Measurements from ENCODE around the gene OR13F1. TPM values are rescaled to one million over a fixed set of nuclear protein-coding genes. Genes with fewer than 3 reads are reported as not detected.

Gene OR13F1, protein sequence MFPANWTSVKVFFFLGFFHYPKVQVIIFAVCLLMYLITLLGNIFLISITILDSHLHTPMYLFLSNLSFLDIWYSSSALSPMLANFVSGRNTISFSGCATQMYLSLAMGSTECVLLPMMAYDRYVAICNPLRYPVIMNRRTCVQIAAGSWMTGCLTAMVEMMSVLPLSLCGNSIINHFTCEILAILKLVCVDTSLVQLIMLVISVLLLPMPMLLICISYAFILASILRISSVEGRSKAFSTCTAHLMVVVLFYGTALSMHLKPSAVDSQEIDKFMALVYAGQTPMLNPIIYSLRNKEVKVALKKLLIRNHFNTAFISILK
- not detected for total RNA-seq

GRCh38 chr9:104503963-104504362 lies at the start of gene OR13F1:
OR13F1 (plus strand) TSS chr9:104504263; CDS start chr9:104504263, 0 bp downstream.
- Histone ChIP-seq H3K36me3 (no peaks in the 10 kb centered on the region), H3K4me3 (no peak within 1 kb of the TSS)
- DNase-seq (ENCODE audit: low spot score in 2 of 2) = no peak

GRCh38 chr9:104456831-104457230 lies 47.2 kb upstream of the OR13F1 start:
- DNase-seq (ENCODE audit: low spot score in 2 of 2) = no peak
- WGBS, 2 donors = 30 to 32% methylated on average over 1 of the region's 1 CpG
- H3K27ac ChIP-seq = no peak overlapping the region
- H3K36me3 ChIP-seq = no peaks in the 10 kb centered on the region
- H3K9me3 ChIP-seq = no peaks in the 10 kb centered on the region
- no peak overlapping the region for H3K4me3 ChIP-seq
- H3K27me3 ChIP-seq = no peaks in the 10 kb centered on the region
- TF ChIP-seq CTCF (IDR thresholded peaks at IDR 0.05) (no peak), EP300 (IDR thresholded peaks at IDR 0.05) (no peak), POLR2A (IDR thresholded peaks at IDR 0.05) (no peak)
- no peaks in the 10 kb centered on the region for H3K4me1 ChIP-seq

More at GRCh38 chr9:104503963-104504362, at the start of gene OR13F1:
- no peak within 1 kb of the TSS for H3K27ac ChIP-seq
- TF ChIP-seq EP300 (IDR thresholded peaks at IDR 0.05) (no peak), CTCF (IDR thresholded peaks at IDR 0.05) (no peak), POLR2A (IDR thresholded peaks at IDR 0.05) (no peak)
- 89 to 90% methylated on average over 5 of the region's 5 CpGs for WGBS, 2 donors
- no peaks in the 10 kb centered on the region for H3K9me3 ChIP-seq
- H3K4me1 ChIP-seq = no peaks in the 10 kb centered on the region
- no peaks in the 10 kb centered on the region for H3K27me3 ChIP-seq

GRCh38 chr9:104463864-104464263 lies 40.2 kb upstream of the OR13F1 start:
- H3K4me3 ChIP-seq = no peak overlapping the region
- DNase-seq (ENCODE audit: low spot score in 2 of 2) = no peak
- no peaks in the 10 kb centered on the region for H3K4me1 ChIP-seq
- no peak overlapping the region for H3K27ac ChIP-seq
- H3K9me3 ChIP-seq = peaks cover 0 to 20% (median 0%) of the 10 kb centered on the region in 4 donors
- H3K36me3 ChIP-seq = no peaks in the 10 kb centered on the region
- TF ChIP-seq POLR2A (IDR thresholded peaks at IDR 0.05) (no peak), CTCF (IDR thresholded peaks at IDR 0.05) (no peak), EP300 (IDR thresholded peaks at IDR 0.05) (no peak)
- H3K27me3 ChIP-seq = no peaks in the 10 kb centered on the region

GRCh38 chr9:104468261-104468660 lies 35.8 kb upstream of the OR13F1 start:
- Histone ChIP-seq H3K9me3 (peaks cover 0 to 19% (median 0%) of the 10 kb centered on the region in 4 donors), H3K4me1 (no peaks in the 10 kb centered on the region), H3K36me3 (no peaks in the 10 kb centered on the region), H3K4me3 (no peak overlapping the region), H3K27ac (no peak overlapping the region), H3K27me3 (no peaks in the 10 kb centered on the region)
- no peak for DNase-seq (ENCODE audit: low spot score in 2 of 2)
- TF ChIP-seq POLR2A (IDR thresholded peaks at IDR 0.05) = no peak
- TF ChIP-seq CTCF (IDR thresholded peaks at IDR 0.05) = no peak
- no peak for TF ChIP-seq EP300 (IDR thresholded peaks at IDR 0.05)

DNA sequence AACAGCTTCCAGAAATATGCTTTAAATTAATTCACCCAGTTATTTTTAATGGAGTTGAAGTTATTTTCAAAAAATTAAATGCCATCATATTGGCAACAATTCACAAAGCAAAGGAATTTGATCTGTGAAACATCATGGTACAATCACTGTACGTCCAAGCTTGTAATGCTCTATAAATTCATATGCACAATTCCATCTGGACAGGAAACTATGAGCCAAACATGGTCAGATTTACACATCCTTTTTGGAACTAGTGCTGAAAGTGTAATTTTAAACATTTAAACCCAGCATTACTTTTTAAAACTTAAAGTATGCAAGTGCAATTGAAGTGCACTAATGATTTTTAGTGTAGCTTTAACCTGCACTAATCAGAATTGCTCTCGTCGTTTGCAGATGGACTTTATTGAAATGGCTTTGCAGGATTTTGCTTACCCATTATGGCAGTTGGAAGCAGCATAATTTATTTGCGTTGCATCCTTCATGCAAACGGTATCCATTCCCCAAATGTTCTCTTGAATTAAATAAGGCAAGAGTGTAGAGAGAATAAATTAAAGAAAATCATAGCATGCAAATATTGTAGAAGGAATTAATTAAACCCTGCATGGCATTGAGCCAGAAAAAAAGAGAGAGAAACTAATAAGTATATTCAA lies 21.0 kb upstream of the OR13F1 start:
- Histone ChIP-seq H3K4me1 (no peaks in the 10 kb centered on the region), H3K27me3 (no peaks in the 10 kb centered on the region), H3K4me3 (no peak overlapping the region), H3K36me3 (no peaks in the 10 kb centered on the region), H3K27ac (no peak overlapping the region), H3K9me3 (no peaks in the 10 kb centered on the region)
- WGBS, 2 donors = 61 to 69% methylated on average over 5 of the region's 5 CpGs
- TF ChIP-seq EP300 (IDR thresholded peaks at IDR 0.05) (no peak), POLR2A (IDR thresholded peaks at IDR 0.05) (no peak), CTCF (IDR thresholded peaks at IDR 0.05) (no peak)
- no peak for DNase-seq (ENCODE audit: low spot score in 2 of 2)

Data from tibial nerve (tissue), 4 donors.